GM12878 (cell line): ENCODE data around the gene UTP20. TPM values are rescaled to one million over a fixed set of nuclear protein-coding genes. Genes with fewer than 3 reads are reported as not detected.

Source experiments
- ATAC-seq: fragments of 200-7000 bp; cut with Tn5 transposase; 3 replicates; pipeline ENCODE4 v1.9.1; 2020; ENCODE audit warnings: mild to moderate bottlenecking, moderate library complexity
- BruUV-seq: library from RNA; stranded (reverse); fragments of 400-500 nt; replicated peaks from 2 replicates; lab custom pipeline; 2021; lab: Mats Ljungman, UMichigan
- CTCF ChIA-PET: fragments of 300-600 bp; sonication (Branson Sonifier 250); formaldehyde crosslinking; extraction: SDS; loops from one replicate; lab custom pipeline; 2021; ENCODE audit warnings: inconsistent platforms; lab: Yijun Ruan, JAX
- POLR2A ChIA-PET: fragments of 350-600 bp; formaldehyde crosslinking; extraction: SDS; loops from one replicate; lab custom pipeline; 2021; ENCODE audit warnings: inconsistent platforms; lab: Charles Lee
- RAD21 ChIA-PET: fragments of 300-600 bp; sonication (Branson Sonifier 250); formaldehyde crosslinking; loops from one replicate; lab custom pipeline; 2023; ENCODE audit warnings: antibody characterized with exemption; ENCODE audit not compliant: unreplicated experiment; lab: Charles Lee
- SMC1A ChIA-PET: fragments of 300-600 bp; sonication (Branson Sonifier 250); formaldehyde crosslinking; loops from one replicate; lab custom pipeline; 2023; ENCODE audit not compliant: unreplicated experiment, uncharacterized antibody; lab: Charles Lee
- DNase-seq: peaks from one replicate; pipeline ENCODE4 v3.0.0-alpha.2; 2011; ENCODE audit warnings: low read depth, low spot score
- FAIRE-seq: peaks from 3 replicates; lab custom pipeline; 2011; peaks lifted over from hg19 to GRCh38; lab: Jason Lieb, UNC
- H2AFZ ChIP-seq: 2 replicates; pipeline ENCODE4 v1.6.0; 2011; ENCODE audit warnings: low read depth, low read length, control low read depth; ENCODE audit not compliant: control insufficient read depth
- H3K27ac ChIP-seq: 2 replicates; pipeline ENCODE4 v1.5.1; 2011; ENCODE audit warnings: control low read depth; ENCODE audit not compliant: control insufficient read depth, insufficient read depth
- H3K27me3 ChIP-seq, 2 experiments: replicated peaks in 1 of 2; 2 replicates each; pipeline versions ENCODE4 v1.6.0 to v1.6.1; 2011; ENCODE audit warnings: low read length in 1 of 2; ENCODE audit not compliant: control insufficient read depth in 2 of 2, insufficient read depth in 2 of 2
- H3K36me3 ChIP-seq, 2 experiments: 2 replicates each; pipeline ENCODE4 v1.5.1; 2011; ENCODE audit warnings: low read length in 1 of 2; ENCODE audit not compliant: control insufficient read depth in 2 of 2, insufficient read depth in 2 of 2
- H3K4me1 ChIP-seq: 2 replicates; pipeline ENCODE4 v1.6.1; 2011; ENCODE audit warnings: mild to moderate bottlenecking, low read length, moderate library complexity, mixed read lengths; ENCODE audit not compliant: control insufficient read depth, insufficient read depth
- H3K4me2 ChIP-seq: 2 replicates; pipeline ENCODE4 v1.6.0; 2011; ENCODE audit warnings: control low read depth; ENCODE audit not compliant: control insufficient read depth, insufficient read depth
- H3K4me3 ChIP-seq: fragments of 200-600 bp; sonication (generic); 2 replicates; pipeline ENCODE4 v1.5.1; 2016
- H3K79me2 ChIP-seq: 2 replicates; pipeline ENCODE4 v1.6.0; 2011; ENCODE audit warnings: low read length; ENCODE audit not compliant: control insufficient read depth, insufficient read depth
- H3K9ac ChIP-seq: 2 replicates; pipeline ENCODE4 v1.8.0; 2011; ENCODE audit warnings: low read length, control low read depth, mixed read lengths; ENCODE audit not compliant: control insufficient read depth, insufficient read depth
- H3K9me3 ChIP-seq: replicated peaks from 3 replicates; pipeline ENCODE4 v1.5.1; 2011; ENCODE audit warnings: mild to moderate bottlenecking, low read length; ENCODE audit not compliant: control insufficient read depth, insufficient read depth
- H4K20me1 ChIP-seq: 2 replicates; pipeline ENCODE4 v1.6.0; 2011; ENCODE audit not compliant: control insufficient read depth, insufficient read depth
- CEBPB ChIP-seq, 2 experiments: fragments of 150-350 bp in 1 of 2; IDR thresholded peaks; 2 replicates each; pipeline ENCODE4 v1.6.1; 2012 to 2014; ENCODE audit warnings: low read depth in 2 of 2, low read length in 2 of 2, borderline replicate concordance in 1 of 2, inconsistent platforms in 1 of 2
- GABPA ChIP-seq: IDR thresholded peaks from 2 replicates; pipeline ENCODE4 v1.6.1; 2014; ENCODE audit warnings: antibody characterized with exemption, low read depth, mild to moderate bottlenecking, inconsistent platforms
- IRF4 ChIP-seq: IDR thresholded peaks from 2 replicates; pipeline ENCODE4 v1.6.1; 2011; ENCODE audit warnings: low read depth, low read length
- RAD51 ChIP-seq: fragments of 450-650 bp; IDR thresholded peaks from 2 replicates; pipeline ENCODE4 v1.6.1; 2016; ENCODE audit warnings: moderate library complexity, mild to moderate bottlenecking, inconsistent platforms
- RFX5 ChIP-seq: IDR thresholded peaks from 2 replicates; pipeline ENCODE4 v1.6.1; 2011; ENCODE audit warnings: low read depth, low read length, improper control_type of control experiment
- WGBS: methylation state at CpG from one replicate; pipeline ENCODE4 v1.1.6; 2016; ENCODE audit warnings: low lambda C conversion rate; ENCODE audit not compliant: insufficient replicate concordance, insufficient coverage; ENCODE audit errors: missing lambda C conversion rate; 5-methylcytosine and 5-hydroxymethylcytosine counted together
- in situ Hi-C: fragments of 300-500 bp; cut with MboI; formaldehyde crosslinking; loops from 9 replicates; pipeline ENCODE4 v1.14.3; 2018; ENCODE audit warnings: mixed read lengths
- intact Hi-C: fragments of 100-400 bp; cut with micrococcal nuclease; formaldehyde crosslinking; loops from one replicate; pipeline ENCODE4 v1.14.2; 2022; ENCODE audit not compliant: unreplicated experiment
- polyA plus RNA-seq, 11 experiments: library from polyadenylated mRNA; depleted of rRNA in 4 of 11; unstranded in 6 of 11; stranded (reverse) in 5 of 11; fragments of >200 nt; fragmentation: Nextera tagmentation in 4 of 11; fragmentation: Illumina TruSeq in 1 of 11; extraction: Ambion mirVana in 4 of 11; extraction: Trizol in 1 of 11; gene quantifications; 1 replicate in 1 of 11; 2 replicates in 10 of 11; pipeline versions ENCODE4 v1.2.1 to v1.2.3, GENCODE V29; 2011 to 2016; ENCODE audit warnings: inconsistent platforms in 2 of 11, missing spikeins in 2 of 11, low read depth in 1 of 11
- total RNA-seq, 4 experiments: library from RNA; depleted of rRNA in 3 of 4; stranded (reverse); fragments of >200 nt in 3 of 4; fragmentation: Illumina TruSeq in 1 of 4; extraction: Trizol in 1 of 4; gene quantifications; 2 replicates each; pipeline versions ENCODE4 v1.2.1 to v1.2.3, GENCODE V29; 2013 to 2021
- TF ChIP-seq, protein P1 (sequence below): IDR thresholded peaks from 2 replicates; pipeline ENCODE4 v1.6.1; 2012; ENCODE audit warnings: mild to moderate bottlenecking, low read depth, low read length

The UTP20 gene
- total and polyA plus RNA-seq, 10 of the 15 experiments (the other 5 are each of a cell fraction or from before 2014, with no cell fraction given) = 3.6 to 25.6 (median 16.7) TPM

DNA sequence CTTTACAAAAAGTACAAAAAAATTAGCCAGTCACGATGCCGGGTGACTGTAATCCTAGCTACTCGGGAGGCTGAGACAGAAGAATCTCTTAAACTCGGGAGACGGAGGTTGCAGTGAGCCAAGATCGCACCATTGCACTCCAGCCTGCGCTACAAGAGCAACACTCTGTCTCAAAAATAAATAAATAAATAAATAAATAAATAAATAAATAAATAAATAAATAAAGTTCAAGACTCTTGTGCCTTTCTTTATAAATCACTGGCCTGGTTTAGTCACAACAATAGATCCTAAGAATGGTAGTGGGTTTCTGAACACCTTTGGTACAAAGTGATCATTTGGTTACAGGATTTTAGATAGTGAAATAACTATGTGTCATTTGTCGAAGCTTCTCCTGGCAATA is 81.5 kb downstream of the UTP20 start:
- POLR2A ChIA-PET = no interaction called here
- Histone ChIP-seq H3K27ac (no peak overlapping the region), H3K4me2 (no peak overlapping the region), H3K27me3 (no peaks in the 10 kb centered on the region), H3K4me3 (no peak overlapping the region), H3K79me2 (no peaks in the 10 kb centered on the region), H3K36me3 (peaks cover 1 to 20% of the 10 kb centered on the region in 2 experiments), H2AFZ (no peak overlapping the region), H3K4me1 (no peaks in the 10 kb centered on the region), H3K9me3 (no peaks in the 10 kb centered on the region), H3K9ac (no peak overlapping the region), H4K20me1 (no peaks in the 10 kb centered on the region)
- in situ Hi-C loops (no loop called here), intact Hi-C loops (no loop called here)
- FAIRE-seq (no peak), DNase-seq (no peak), ATAC-seq (no peak)
- 94% methylated on average over 8 of the region's 8 CpGs for WGBS
- RAD21 ChIA-PET = no interaction called here
- CTCF ChIA-PET = no interaction called here
- no TSS peak for BruUV-seq
- SMC1A ChIA-PET = no interaction called here
- no peak for TF ChIP-seq RFX5
- no peak for TF ChIP-seq CEBPB (IDR thresholded peaks at IDR 0.05; ENCODE audit: borderline replicate concordance in 1 of 2, low read depth in 2 of 2, low read length in 2 of 2)
- TF ChIP-seq RAD51 = no peak
- TF ChIP-seq, protein P1, sequence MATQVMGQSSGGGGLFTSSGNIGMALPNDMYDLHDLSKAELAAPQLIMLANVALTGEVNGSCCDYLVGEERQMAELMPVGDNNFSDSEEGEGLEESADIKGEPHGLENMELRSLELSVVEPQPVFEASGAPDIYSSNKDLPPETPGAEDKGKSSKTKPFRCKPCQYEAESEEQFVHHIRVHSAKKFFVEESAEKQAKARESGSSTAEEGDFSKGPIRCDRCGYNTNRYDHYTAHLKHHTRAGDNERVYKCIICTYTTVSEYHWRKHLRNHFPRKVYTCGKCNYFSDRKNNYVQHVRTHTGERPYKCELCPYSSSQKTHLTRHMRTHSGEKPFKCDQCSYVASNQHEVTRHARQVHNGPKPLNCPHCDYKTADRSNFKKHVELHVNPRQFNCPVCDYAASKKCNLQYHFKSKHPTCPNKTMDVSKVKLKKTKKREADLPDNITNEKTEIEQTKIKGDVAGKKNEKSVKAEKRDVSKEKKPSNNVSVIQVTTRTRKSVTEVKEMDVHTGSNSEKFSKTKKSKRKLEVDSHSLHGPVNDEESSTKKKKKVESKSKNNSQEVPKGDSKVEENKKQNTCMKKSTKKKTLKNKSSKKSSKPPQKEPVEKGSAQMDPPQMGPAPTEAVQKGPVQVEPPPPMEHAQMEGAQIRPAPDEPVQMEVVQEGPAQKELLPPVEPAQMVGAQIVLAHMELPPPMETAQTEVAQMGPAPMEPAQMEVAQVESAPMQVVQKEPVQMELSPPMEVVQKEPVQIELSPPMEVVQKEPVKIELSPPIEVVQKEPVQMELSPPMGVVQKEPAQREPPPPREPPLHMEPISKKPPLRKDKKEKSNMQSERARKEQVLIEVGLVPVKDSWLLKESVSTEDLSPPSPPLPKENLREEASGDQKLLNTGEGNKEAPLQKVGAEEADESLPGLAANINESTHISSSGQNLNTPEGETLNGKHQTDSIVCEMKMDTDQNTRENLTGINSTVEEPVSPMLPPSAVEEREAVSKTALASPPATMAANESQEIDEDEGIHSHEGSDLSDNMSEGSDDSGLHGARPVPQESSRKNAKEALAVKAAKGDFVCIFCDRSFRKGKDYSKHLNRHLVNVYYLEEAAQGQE = no peak
- no peak for TF ChIP-seq IRF4
- no peak for TF ChIP-seq GABPA
